ENCODE data around the gene ITPKA. TPM values are rescaled to one million over a fixed set of nuclear protein-coding genes. Genes with fewer than 3 reads are reported as not detected.

ITPKA gene
- total RNA-seq, 4 donors from 2014 or later, result 1.6 to 3.7 TPM; not detected in 2

- no peak for DNase-seq (ENCODE audit: low spot score in 2 of 2)
- TF ChIP-seq CTCF (IDR thresholded peaks at IDR 0.05) (no peak), POLR2A (IDR thresholded peaks at IDR 0.05) (no peak)
- 95% methylated on average over 8 of the region's 8 CpGs for WGBS, 2 donors
- intact Hi-C loops (cut with DNase I; ENCODE audit: low total_unique reads), result no loop called here
- H3K4me3 ChIP-seq (ENCODE audit: low read depth, poor library complexity, severe bottlenecking), result no peak overlapping the region
Observed at GRCh38 chr15:41517895-41518449, 24.3 kb downstream of the ITPKA start.

DNA sequence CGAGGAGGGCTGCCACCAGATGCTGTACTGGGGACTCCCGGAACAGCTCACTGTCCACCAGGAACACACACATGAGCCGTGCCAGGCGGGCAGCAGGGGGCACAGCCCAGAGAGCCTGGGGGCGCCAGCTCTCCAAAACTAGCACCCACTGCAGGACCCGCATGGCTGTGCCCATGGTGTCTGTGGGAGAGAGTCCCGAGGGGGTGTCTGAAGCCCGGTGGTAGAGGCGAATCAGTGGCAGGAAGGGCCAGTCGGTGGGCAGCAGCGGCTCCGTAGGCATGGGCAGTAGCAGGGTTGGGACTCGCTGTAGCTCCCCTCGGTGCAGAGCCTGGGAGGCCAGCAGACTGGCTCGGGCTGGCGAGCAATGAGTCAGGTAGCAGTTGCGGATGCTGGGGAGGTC is 27.0 kb downstream of the ITPKA start:
- no peak for DNase-seq (ENCODE audit: low spot score in 2 of 2)
- H3K4me3 ChIP-seq (ENCODE audit: low read depth, poor library complexity, severe bottlenecking), result no peak overlapping the region
- 91 to 92% methylated on average over 17 of the region's 17 CpGs for WGBS, 2 donors
- intact Hi-C loops (cut with DNase I; ENCODE audit: low total_unique reads), result no loop called here
- no peak for TF ChIP-seq CTCF (IDR thresholded peaks at IDR 0.05)
- TF ChIP-seq POLR2A (IDR thresholded peaks at IDR 0.05), result no peak

GRCh38 chr15:41521614-41522013 is 27.9 kb downstream of the ITPKA start:
- DNase-seq (ENCODE audit: low spot score in 2 of 2), result no peak
- H3K4me3 ChIP-seq (ENCODE audit: low read depth, poor library complexity, severe bottlenecking), result no peak overlapping the region
- 77 to 81% methylated on average over 9 of the region's 9 CpGs for WGBS, 2 donors
- no peak for TF ChIP-seq POLR2A (IDR thresholded peaks at IDR 0.05)
- no peak for TF ChIP-seq CTCF (IDR thresholded peaks at IDR 0.05)
- intact Hi-C loops (cut with DNase I; ENCODE audit: low total_unique reads), result no loop called here

DNA sequence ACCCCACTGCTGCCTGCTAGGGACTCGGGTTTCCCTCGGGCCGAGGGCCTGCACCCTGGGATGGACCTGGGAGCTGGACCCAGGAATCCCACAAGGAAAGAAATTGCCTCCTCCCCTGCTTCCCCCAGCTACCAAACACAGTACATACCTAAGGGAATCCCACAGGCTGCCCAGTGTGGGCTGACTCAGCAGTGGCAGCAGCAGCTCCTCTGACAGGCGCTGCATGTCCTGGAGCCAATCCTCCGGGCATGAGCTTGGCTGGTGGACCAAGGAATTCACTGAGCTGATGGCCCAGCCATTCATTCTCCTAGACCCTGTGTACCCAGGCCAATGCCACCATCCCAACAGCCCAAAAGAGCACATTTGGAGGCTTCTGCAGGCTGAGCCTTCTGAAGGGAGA is 29.4 kb downstream of the ITPKA start:
- WGBS, 2 donors, result 89 to 91% methylated on average over 4 to 5 of the region's 5 CpGs
- no peak overlapping the region for H3K4me3 ChIP-seq (ENCODE audit: low read depth, poor library complexity, severe bottlenecking)
- intact Hi-C loops (cut with DNase I; ENCODE audit: low total_unique reads), result no loop called here
- DNase-seq (ENCODE audit: low spot score in 2 of 2), result no peak
- TF ChIP-seq CTCF (IDR thresholded peaks at IDR 0.05) (no peak), POLR2A (IDR thresholded peaks at IDR 0.05) (no peak)

- no peak overlapping the region for H3K4me3 ChIP-seq (ENCODE audit: low read depth, poor library complexity, severe bottlenecking)
- TF ChIP-seq POLR2A (IDR thresholded peaks at IDR 0.05), result no peak
- no peak for TF ChIP-seq CTCF (IDR thresholded peaks at IDR 0.05)
- intact Hi-C loops (cut with DNase I; ENCODE audit: low total_unique reads), result no loop called here
- WGBS, 2 donors, result 88 to 89% methylated on average over 6 of the region's 6 CpGs
- no peak for DNase-seq (ENCODE audit: low spot score in 2 of 2)
Observed at GRCh38 chr15:41530363-41530956, 36.8 kb downstream of the ITPKA start.

- TF ChIP-seq CTCF (IDR thresholded peaks at IDR 0.05), result no peak
- no peak for TF ChIP-seq POLR2A (IDR thresholded peaks at IDR 0.05)
- WGBS, 2 donors, result 96 to 100% methylated on average over 1 of the region's 1 CpG
- H3K4me3 ChIP-seq (ENCODE audit: low read depth, poor library complexity, severe bottlenecking), result no peak overlapping the region
- intact Hi-C loops (cut with DNase I; ENCODE audit: low total_unique reads), result no loop called here
- DNase-seq (ENCODE audit: low spot score in 2 of 2), result no peak
Observed at GRCh38 chr15:41535544-41535943, 41.9 kb downstream of the ITPKA start.
